ENCODE data around the gene PDSS2.
"Not testable (repeated sequence)": the region's sequence is repeated elsewhere in the genome, so short reads cannot be mapped to it uniquely, and the experiment has no call there.

Gene PDSS2

DNA sequence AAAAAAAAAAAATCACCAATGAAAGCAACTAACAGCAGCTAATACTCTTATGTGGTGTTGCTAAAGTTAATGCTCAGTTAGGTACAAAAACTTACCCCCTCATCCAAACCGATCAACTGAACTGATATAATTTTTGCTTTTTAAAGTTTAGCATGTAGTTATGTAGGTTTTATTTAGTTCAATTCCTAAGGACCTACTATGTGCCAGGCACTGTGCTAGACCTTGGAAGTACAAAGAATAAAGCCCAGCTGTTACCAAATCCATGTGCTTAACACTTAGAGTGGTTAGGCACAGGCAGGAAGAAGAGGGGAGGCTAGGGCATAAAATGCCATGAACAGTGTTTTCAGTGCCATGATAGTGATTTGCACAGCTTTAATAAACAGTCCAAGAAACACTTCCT, 85.1 kb downstream of the PDSS2 start:
- Histone ChIP-seq H2AK5ac (ENCODE audit: low read depth, low read length) (no peak overlapping the region), H2BK5ac (ENCODE audit: low read length) (no peak overlapping the region), H2AFZ (ENCODE audit: low read length) (no peak overlapping the region), H3K27me3 (ENCODE audit: control insufficient read depth in 3 of 3, insufficient read depth in 3 of 3, low read depth in 1 of 3, low read length in 3 of 3) (no peaks in the 10 kb centered on the region), H2BK12ac (ENCODE audit: low read length) (no peak overlapping the region), H3K23ac (ENCODE audit: low read depth, low read length, poor library complexity) (no peak overlapping the region), H3K14ac (ENCODE audit: low read length) (no peak overlapping the region), H3K79me1 (ENCODE audit: low read depth, low read length) (no peaks in the 10 kb centered on the region), H3K9ac (ENCODE audit: low read depth, low read length, poor library complexity) (no peak overlapping the region), H3K4me1 (ENCODE audit: control insufficient read depth in 2 of 2, insufficient read depth in 1 of 2, low read depth in 1 of 2, low read length in 2 of 2) (no peaks in the 10 kb centered on the region), H3K27ac (replicated peaks; ENCODE audit: low read length) (no peak overlapping the region), H3K36me3 (replicated peaks in 1 of 2; ENCODE audit: control insufficient read depth in 2 of 2, insufficient read depth in 2 of 2, low read length in 2 of 2) (no peaks in the 10 kb centered on the region), H3K4me3 (ENCODE audit: low read length in 2 of 2) (no peak overlapping the region), H3K9me3 (replicated peaks in 1 of 2; ENCODE audit: control insufficient read depth in 2 of 2, insufficient read depth in 1 of 2, low read depth in 1 of 2, low read length in 2 of 2) (peaks cover 3 to 4% of the 10 kb centered on the region in 2 donors), H4K91ac (ENCODE audit: low read depth, low read length, poor library complexity) (no peak overlapping the region), H3K4ac (ENCODE audit: low read length) (no peak overlapping the region), H2BK15ac (ENCODE audit: low read length) (no peak overlapping the region), H3K18ac (ENCODE audit: low read length) (no peak overlapping the region), H2BK120ac (ENCODE audit: low read depth, low read length) (no peak overlapping the region), H4K8ac (ENCODE audit: low read depth, low read length) (no peak overlapping the region), H3K4me2 (ENCODE audit: insufficient read depth, low read length, poor library complexity, severe bottlenecking) (no peak overlapping the region)
- WGBS, 2 donors (ENCODE audit: extremely low coverage in 2 of 2, insufficient read length in 2 of 2, insufficient replicate concordance in 1 of 2) = no CpG with 5 or more reads among the region's 1 CpG
- DNase-seq (ENCODE audit: low spot score) = no peak

- Histone ChIP-seq H3K27ac (replicated peaks; ENCODE audit: low read length) (no peak overlapping the region), H3K14ac (ENCODE audit: low read length) (no peak overlapping the region), H3K27me3 (ENCODE audit: control insufficient read depth in 3 of 3, insufficient read depth in 3 of 3, low read depth in 1 of 3, low read length in 3 of 3) (no peaks in the 10 kb centered on the region), H4K91ac (ENCODE audit: low read depth, low read length, poor library complexity) (no peak overlapping the region), H3K23ac (ENCODE audit: low read depth, low read length, poor library complexity) (no peak overlapping the region), H2BK120ac (ENCODE audit: low read depth, low read length) (no peak overlapping the region), H3K9me3 (replicated peaks in 1 of 2; ENCODE audit: control insufficient read depth in 2 of 2, insufficient read depth in 1 of 2, low read depth in 1 of 2, low read length in 2 of 2) (peaks cover 1 to 3% of the 10 kb centered on the region in 2 donors), H3K79me1 (ENCODE audit: low read depth, low read length) (no peaks in the 10 kb centered on the region), H3K4me1 (ENCODE audit: control insufficient read depth in 2 of 2, insufficient read depth in 1 of 2, low read depth in 1 of 2, low read length in 2 of 2) (no peaks in the 10 kb centered on the region), H3K36me3 (replicated peaks in 1 of 2; ENCODE audit: control insufficient read depth in 2 of 2, insufficient read depth in 2 of 2, low read length in 2 of 2) (no peaks in the 10 kb centered on the region), H3K4me2 (ENCODE audit: insufficient read depth, low read length, poor library complexity, severe bottlenecking) (no peak overlapping the region), H2AK5ac (ENCODE audit: low read depth, low read length) (no peak overlapping the region), H2BK12ac (ENCODE audit: low read length) (no peak overlapping the region), H2AFZ (ENCODE audit: low read length) (no peak overlapping the region), H3K9ac (ENCODE audit: low read depth, low read length, poor library complexity) (no peak overlapping the region), H2BK5ac (ENCODE audit: low read length) (no peak overlapping the region), H2BK15ac (ENCODE audit: low read length) (no peak overlapping the region), H3K4me3 (ENCODE audit: low read length in 2 of 2) (no peak overlapping the region), H3K4ac (ENCODE audit: low read length) (no peak overlapping the region), H4K8ac (ENCODE audit: low read depth, low read length) (no peak overlapping the region), H3K18ac (ENCODE audit: low read length) (no peak overlapping the region)
- WGBS, 2 donors (ENCODE audit: extremely low coverage in 2 of 2, insufficient read length in 2 of 2, insufficient replicate concordance in 1 of 2) = no CpG with 5 or more reads among the region's 1 CpG
- DNase-seq (ENCODE audit: low spot score) = no peak
These were observed 89.9 kb downstream of the PDSS2 start for GRCh38 chr6:107369493-107369892.

GRCh38 chr6:107368471-107368870, 90.9 kb downstream of the PDSS2 start:
- H2BK12ac ChIP-seq (ENCODE audit: low read length) = no peak overlapping the region
- no peaks in the 10 kb centered on the region for H3K27me3 ChIP-seq (ENCODE audit: control insufficient read depth in 3 of 3, insufficient read depth in 3 of 3, low read depth in 1 of 3, low read length in 3 of 3)
- no peak overlapping the region for H2AFZ ChIP-seq (ENCODE audit: low read length)
- no peak overlapping the region for H4K8ac ChIP-seq (ENCODE audit: low read depth, low read length)
- peaks cover 1 to 3% of the 10 kb centered on the region in 2 donors for H3K9me3 ChIP-seq (replicated peaks in 1 of 2; ENCODE audit: control insufficient read depth in 2 of 2, insufficient read depth in 1 of 2, low read depth in 1 of 2, low read length in 2 of 2)
- H3K4ac ChIP-seq (ENCODE audit: low read length) = no peak overlapping the region
- no peak overlapping the region for H3K27ac ChIP-seq (replicated peaks; ENCODE audit: low read length)
- H3K14ac ChIP-seq (ENCODE audit: low read length) = no peak overlapping the region
- H3K23ac ChIP-seq (ENCODE audit: low read depth, low read length, poor library complexity) = no peak overlapping the region
- no peaks in the 10 kb centered on the region for H3K4me1 ChIP-seq (ENCODE audit: control insufficient read depth in 2 of 2, insufficient read depth in 1 of 2, low read depth in 1 of 2, low read length in 2 of 2)
- no peak overlapping the region for H3K4me3 ChIP-seq (ENCODE audit: low read length in 2 of 2)
- no peak overlapping the region for H2AK5ac ChIP-seq (ENCODE audit: low read depth, low read length)
- no peak overlapping the region for H2BK15ac ChIP-seq (ENCODE audit: low read length)
- H3K79me1 ChIP-seq (ENCODE audit: low read depth, low read length) = no peaks in the 10 kb centered on the region
- no peak overlapping the region for H4K91ac ChIP-seq (ENCODE audit: low read depth, low read length, poor library complexity)
- no peak overlapping the region for H2BK5ac ChIP-seq (ENCODE audit: low read length)
- no peaks in the 10 kb centered on the region for H3K36me3 ChIP-seq (replicated peaks in 1 of 2; ENCODE audit: control insufficient read depth in 2 of 2, insufficient read depth in 2 of 2, low read length in 2 of 2)
- H3K9ac ChIP-seq (ENCODE audit: low read depth, low read length, poor library complexity) = no peak overlapping the region
- DNase-seq (ENCODE audit: low spot score) = no peak
- no peak overlapping the region for H3K18ac ChIP-seq (ENCODE audit: low read length)
- WGBS, 2 donors (ENCODE audit: extremely low coverage in 2 of 2, insufficient read length in 2 of 2, insufficient replicate concordance in 1 of 2) = no CpG with 5 or more reads among the region's 2 CpGs
- no peak overlapping the region for H3K4me2 ChIP-seq (ENCODE audit: insufficient read depth, low read length, poor library complexity, severe bottlenecking)
- no peak overlapping the region for H2BK120ac ChIP-seq (ENCODE audit: low read depth, low read length)

DNA sequence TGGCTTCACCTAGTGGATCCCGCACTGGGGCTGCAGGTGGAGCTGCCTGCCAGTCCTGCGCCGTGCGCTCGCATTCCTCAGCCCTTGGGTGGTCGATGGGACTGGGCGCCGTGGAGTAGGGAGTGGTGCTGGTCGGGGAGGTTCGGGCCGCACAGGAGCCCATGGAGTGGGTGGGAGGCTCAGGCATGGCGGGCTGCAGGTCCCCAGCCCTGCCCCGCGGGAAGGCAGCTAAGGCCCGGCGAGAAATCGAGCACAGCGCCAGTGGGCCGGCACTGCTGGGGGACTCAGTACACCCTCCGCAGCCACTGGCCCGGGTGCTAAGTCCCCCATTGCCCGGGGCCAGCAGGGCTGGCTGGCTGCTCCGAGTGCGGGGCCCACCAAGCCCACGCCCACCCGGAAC, 95.2 kb downstream of the PDSS2 start:
- not testable (repeated sequence) for H3K36me3 ChIP-seq (replicated peaks in 1 of 2; ENCODE audit: control insufficient read depth in 2 of 2, insufficient read depth in 2 of 2, low read length in 2 of 2); H4K91ac ChIP-seq (ENCODE audit: low read depth, low read length, poor library complexity); H3K4ac ChIP-seq (ENCODE audit: low read length); H3K27ac ChIP-seq (replicated peaks; ENCODE audit: low read length); H2BK5ac ChIP-seq (ENCODE audit: low read length); H3K4me2 ChIP-seq (ENCODE audit: insufficient read depth, low read length, poor library complexity, severe bottlenecking); H3K79me1 ChIP-seq (ENCODE audit: low read depth, low read length); H3K23ac ChIP-seq (ENCODE audit: low read depth, low read length, poor library complexity); DNase-seq (ENCODE audit: low spot score); H3K4me3 ChIP-seq (ENCODE audit: low read length in 2 of 2); H4K8ac ChIP-seq (ENCODE audit: low read depth, low read length); H3K9ac ChIP-seq (ENCODE audit: low read depth, low read length, poor library complexity); H3K4me1 ChIP-seq (ENCODE audit: control insufficient read depth in 2 of 2, insufficient read depth in 1 of 2, low read depth in 1 of 2, low read length in 2 of 2); H2BK120ac ChIP-seq (ENCODE audit: low read depth, low read length); H2AK5ac ChIP-seq (ENCODE audit: low read depth, low read length); H3K18ac ChIP-seq (ENCODE audit: low read length); H2BK15ac ChIP-seq (ENCODE audit: low read length); H3K14ac ChIP-seq (ENCODE audit: low read length); H3K27me3 ChIP-seq (ENCODE audit: control insufficient read depth in 3 of 3, insufficient read depth in 3 of 3, low read depth in 1 of 3, low read length in 3 of 3); H2AFZ ChIP-seq (ENCODE audit: low read length); H2BK12ac ChIP-seq (ENCODE audit: low read length)
- no CpG with 5 or more reads among the region's 26 CpGs for WGBS, 2 donors (ENCODE audit: extremely low coverage in 2 of 2, insufficient read length in 2 of 2, insufficient replicate concordance in 1 of 2)
- H3K9me3 ChIP-seq (replicated peaks in 1 of 2; ENCODE audit: control insufficient read depth in 2 of 2, insufficient read depth in 1 of 2, low read depth in 1 of 2, low read length in 2 of 2) = peaks cover 1 to 13% of the 10 kb centered on the region in 2 donors

Measured in neuronal stem cell (in vitro differentiated cells).